NT2/D1 (cell line): ENCODE data around the gene KAT6B.

Experiments used
- DNase-seq: peaks from one replicate; pipeline ENCODE4 v3.0.0-alpha.2; 2011; ENCODE audit warnings: low read depth, low spot score
- H3K27me3 ChIP-seq: 2 replicates; pipeline ENCODE4 v1.6.0; 2011; ENCODE audit warnings: mild to moderate bottlenecking; ENCODE audit not compliant: insufficient read length, insufficient read depth
- H3K36me3 ChIP-seq: 2 replicates; pipeline ENCODE4 v1.6.1; 2011; ENCODE audit warnings: mild to moderate bottlenecking, low read length, mixed read lengths; ENCODE audit not compliant: insufficient read depth, insufficient read length
- H3K4me1 ChIP-seq: 2 replicates; pipeline ENCODE4 v1.5.1; 2011; ENCODE audit not compliant: insufficient read depth, insufficient read length
- H3K4me3 ChIP-seq: 2 replicates; pipeline ENCODE4 v1.5.1; 2011; ENCODE audit warnings: low read depth; ENCODE audit not compliant: insufficient read length
- H3K9ac ChIP-seq: 2 replicates; pipeline ENCODE4 v1.6.0; 2011; ENCODE audit warnings: low read depth; ENCODE audit not compliant: insufficient read length
- H3K9me3 ChIP-seq: 2 replicates; pipeline ENCODE4 v1.5.1; 2011; ENCODE audit warnings: mild to moderate bottlenecking, low read length; ENCODE audit not compliant: insufficient read depth
- SUZ12 ChIP-seq: IDR thresholded peaks from 2 replicates; pipeline ENCODE4 v1.6.1; 2011; ENCODE audit not compliant: insufficient read length, insufficient read depth; ENCODE audit errors: extremely low read depth
- YY1 ChIP-seq: IDR thresholded peaks from 2 replicates; pipeline ENCODE4 v1.6.1; 2011; ENCODE audit not compliant: insufficient read length, insufficient read depth
- ZNF274 ChIP-seq: IDR thresholded peaks from 2 replicates; pipeline ENCODE4 v1.6.1; 2011; ENCODE audit warnings: mild to moderate bottlenecking, low read depth, low read length

KAT6B gene

DNA sequence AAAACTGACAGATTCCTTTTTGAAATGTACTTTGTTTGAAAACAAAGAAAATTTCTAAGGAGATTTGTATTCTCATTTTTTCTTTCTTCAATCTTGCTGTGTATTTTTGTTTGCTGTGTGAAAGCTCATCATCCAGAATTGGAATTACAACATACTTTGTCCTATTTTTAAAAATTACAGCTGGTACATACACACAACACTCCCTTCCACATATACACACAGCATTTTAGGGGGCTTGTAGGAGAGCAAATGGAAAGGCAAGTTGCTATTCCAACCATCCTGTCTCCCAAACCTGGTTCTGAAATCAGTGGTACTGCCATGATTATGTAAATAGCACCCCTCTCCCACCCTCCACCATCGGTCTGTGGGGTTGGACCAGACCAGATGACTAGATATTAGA is 184.0 kb downstream of the KAT6B start:
- Histone ChIP-seq H3K9ac (no peak overlapping the region), H3K9me3 (no peaks in the 10 kb centered on the region), H3K4me1 (no peaks in the 10 kb centered on the region), H3K36me3 (peaks cover 3% of the 10 kb centered on the region), H3K27me3 (no peaks in the 10 kb centered on the region), H3K4me3 (no peak overlapping the region)
- no peak for DNase-seq
- TF ChIP-seq YY1: no peak
- no peak for TF ChIP-seq ZNF274
- no peak for TF ChIP-seq SUZ12

DNA sequence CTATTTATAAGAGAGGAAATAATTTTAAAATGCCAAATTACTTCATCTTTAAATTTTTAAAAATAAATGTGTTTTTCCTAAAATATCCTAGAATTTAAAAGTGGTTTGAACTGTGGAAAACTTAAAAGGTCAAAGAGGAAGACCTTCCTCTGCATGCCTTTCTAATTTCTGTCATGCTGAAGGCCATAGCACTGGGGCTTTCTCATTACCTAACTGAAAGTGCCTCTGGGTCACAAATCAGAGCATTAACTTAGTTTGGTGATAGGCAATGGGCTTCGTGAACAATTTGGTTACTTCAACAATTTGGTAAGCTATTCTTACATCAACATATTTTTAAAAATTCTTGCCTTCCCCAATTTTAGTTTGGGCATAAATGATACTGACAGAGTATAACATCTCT is 184.8 kb downstream of the KAT6B start:
- H3K36me3 ChIP-seq: peaks cover 3% of the 10 kb centered on the region
- H3K27me3 ChIP-seq: no peaks in the 10 kb centered on the region
- no peak for TF ChIP-seq YY1
- TF ChIP-seq ZNF274: no peak
- TF ChIP-seq SUZ12: no peak
- no peaks in the 10 kb centered on the region for H3K4me1 ChIP-seq
- no peak for DNase-seq
- no peak overlapping the region for H3K4me3 ChIP-seq
- H3K9me3 ChIP-seq: no peaks in the 10 kb centered on the region
- H3K9ac ChIP-seq: no peak overlapping the region

GRCh38 chr10:75012471-75012870 is 186.1 kb downstream of the KAT6B start:
- no peaks in the 10 kb centered on the region for H3K36me3 ChIP-seq
- TF ChIP-seq SUZ12 (no peak), YY1 (no peak), ZNF274 (no peak)
- H3K27me3 ChIP-seq: no peaks in the 10 kb centered on the region
- H3K9me3 ChIP-seq: no peaks in the 10 kb centered on the region
- H3K4me3 ChIP-seq: no peak overlapping the region
- no peak for DNase-seq
- H3K9ac ChIP-seq: no peak overlapping the region
- H3K4me1 ChIP-seq: no peaks in the 10 kb centered on the region

- Histone ChIP-seq H3K4me1 (no peaks in the 10 kb centered on the region), H3K36me3 (no peaks in the 10 kb centered on the region), H3K4me3 (no peak overlapping the region), H3K27me3 (no peaks in the 10 kb centered on the region), H3K9me3 (no peaks in the 10 kb centered on the region), H3K9ac (no peak overlapping the region)
- TF ChIP-seq SUZ12: no peak
- no peak for TF ChIP-seq ZNF274
- TF ChIP-seq YY1: no peak
- DNase-seq: no peak
Measured at GRCh38 chr10:75013007-75013406, 186.6 kb downstream of the KAT6B start.

GRCh38 chr10:75013522-75013921 is 187.1 kb downstream of the KAT6B start:
- no peak overlapping the region for H3K9ac ChIP-seq
- no peak overlapping the region for H3K4me3 ChIP-seq
- H3K36me3 ChIP-seq: no peaks in the 10 kb centered on the region
- TF ChIP-seq ZNF274 (no peak), YY1 (no peak), SUZ12 (no peak)
- H3K4me1 ChIP-seq: no peaks in the 10 kb centered on the region
- no peaks in the 10 kb centered on the region for H3K27me3 ChIP-seq
- H3K9me3 ChIP-seq: no peaks in the 10 kb centered on the region
- DNase-seq: no peak

DNA sequence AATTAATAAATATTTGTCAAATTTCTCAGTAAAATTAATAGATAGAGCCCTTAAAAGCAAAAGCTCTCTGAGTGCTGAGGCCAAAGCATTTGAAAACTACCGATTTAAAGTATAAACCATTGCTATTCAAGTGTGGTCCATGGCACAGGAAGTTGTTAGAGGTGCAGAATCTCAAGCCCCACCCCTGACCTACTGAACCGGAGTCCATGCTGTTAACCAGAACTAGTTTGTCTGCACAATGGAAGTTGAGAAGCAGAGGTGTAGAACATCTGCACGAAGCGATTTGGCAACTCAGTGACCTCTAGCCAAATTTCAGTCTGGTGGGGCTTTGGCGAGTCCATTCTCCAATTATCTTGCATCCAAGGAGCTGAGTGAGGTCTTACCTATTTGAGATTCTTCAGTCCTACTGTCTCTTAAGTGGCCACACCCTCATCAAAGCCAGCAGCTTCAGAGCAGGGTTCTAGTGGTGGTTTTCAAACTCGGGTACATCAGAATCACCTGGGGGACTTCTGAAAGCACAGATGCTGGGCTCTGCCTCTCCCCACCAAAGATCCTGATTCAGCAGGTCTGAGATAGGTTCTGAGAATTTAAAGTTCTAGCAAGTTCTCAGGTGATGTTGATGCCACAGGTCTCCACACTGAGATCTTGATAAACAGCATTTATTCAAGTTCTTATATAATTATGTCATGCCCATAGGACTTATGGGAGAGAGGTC is 188.3 kb downstream of the KAT6B start:
- H3K4me3 ChIP-seq: no peak overlapping the region
- TF ChIP-seq ZNF274: no peak
- TF ChIP-seq SUZ12: no peak
- TF ChIP-seq YY1: no peak
- H3K9ac ChIP-seq: no peak overlapping the region
- DNase-seq: no peak
- H3K36me3 ChIP-seq: no peaks in the 10 kb centered on the region
- no peaks in the 10 kb centered on the region for H3K4me1 ChIP-seq
- H3K27me3 ChIP-seq: no peaks in the 10 kb centered on the region
- no peaks in the 10 kb centered on the region for H3K9me3 ChIP-seq

DNA sequence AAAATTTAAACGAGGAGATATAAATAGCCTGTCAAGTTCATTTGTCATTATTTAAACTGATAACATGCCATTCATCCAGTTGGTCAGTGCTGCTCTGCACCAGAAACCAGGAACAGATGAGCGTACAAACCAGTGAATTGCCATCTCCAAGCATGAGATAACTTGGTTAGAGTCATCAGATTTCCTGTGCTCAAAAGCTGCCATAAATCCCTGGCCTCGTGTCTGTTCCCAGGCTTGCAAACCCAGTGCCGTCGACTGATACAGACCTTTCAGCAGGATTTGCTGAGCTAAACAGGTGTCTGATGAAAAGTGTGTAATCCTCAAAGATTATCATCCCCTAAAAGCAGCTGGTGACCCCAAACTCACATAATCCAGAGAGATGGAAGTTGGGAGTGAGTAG is 189.0 kb downstream of the KAT6B start:
- no peak for DNase-seq
- no peaks in the 10 kb centered on the region for H3K9me3 ChIP-seq
- no peaks in the 10 kb centered on the region for H3K4me1 ChIP-seq
- H3K9ac ChIP-seq: no peak overlapping the region
- peaks cover under 1% of the 10 kb centered on the region for H3K36me3 ChIP-seq
- H3K27me3 ChIP-seq: no peaks in the 10 kb centered on the region
- TF ChIP-seq SUZ12 (no peak), ZNF274 (no peak), YY1 (no peak)
- no peak overlapping the region for H3K4me3 ChIP-seq

- Histone ChIP-seq H3K27me3 (no peaks in the 10 kb centered on the region), H3K36me3 (peaks cover 5% of the 10 kb centered on the region), H3K9me3 (no peaks in the 10 kb centered on the region), H3K4me1 (no peaks in the 10 kb centered on the region), H3K4me3 (no peak overlapping the region), H3K9ac (no peak overlapping the region)
- DNase-seq: no peak
- TF ChIP-seq YY1 (no peak), ZNF274 (no peak), SUZ12 (no peak)
Measured at GRCh38 chr10:75016325-75016724, 189.9 kb downstream of the KAT6B start.
